GM15510 (cell line): ENCODE measurements around the gene PLXNA4.

Experiments
- POLR2A ChIP-seq: IDR thresholded peaks from 3 replicates; pipeline ENCODE4 v1.6.1; 2011; ENCODE audit warnings: borderline replicate concordance; ENCODE audit not compliant: insufficient read length; ENCODE audit errors: extremely low read depth

Gene PLXNA4

DNA sequence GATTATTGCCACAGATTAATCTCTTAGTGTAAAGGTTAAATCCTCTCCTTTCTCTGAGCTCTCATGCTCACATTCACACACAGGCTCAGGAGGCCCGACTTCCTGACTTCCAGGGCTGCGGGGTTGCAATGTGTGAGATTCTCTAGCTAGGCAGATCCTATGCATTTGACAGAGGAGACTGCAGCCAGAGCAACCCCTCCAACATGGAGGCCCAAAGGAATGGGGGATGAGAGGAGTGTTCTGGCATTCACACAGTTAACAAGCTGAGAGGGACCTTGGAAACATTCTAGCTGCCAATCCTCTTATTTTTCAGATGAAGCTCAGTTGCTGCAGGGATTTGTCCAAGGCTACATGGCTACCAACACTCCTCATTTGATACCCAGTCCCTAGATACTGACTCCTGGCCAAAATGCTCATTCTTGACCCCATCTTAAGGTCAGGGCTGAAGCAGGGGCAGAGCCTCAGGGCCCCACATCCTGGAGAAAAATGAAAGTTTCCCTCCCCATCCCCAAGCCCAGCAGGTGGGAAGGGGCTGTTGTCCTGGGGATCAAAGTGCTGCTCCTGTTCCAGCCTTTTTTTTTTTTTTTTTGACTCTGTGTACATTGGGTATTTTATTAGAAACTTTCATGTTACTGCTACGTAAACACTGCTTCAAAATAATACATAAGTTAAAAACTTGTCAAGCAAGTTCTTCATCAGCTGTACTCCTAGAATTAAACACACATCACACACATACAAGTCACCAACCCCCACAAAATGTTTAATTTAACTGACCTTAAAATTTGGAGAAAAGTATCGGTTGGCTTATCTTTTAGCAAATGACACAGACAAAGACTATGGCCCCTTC, 325.6 kb downstream of the PLXNA4 start:
- no peak for TF ChIP-seq POLR2A

DNA sequence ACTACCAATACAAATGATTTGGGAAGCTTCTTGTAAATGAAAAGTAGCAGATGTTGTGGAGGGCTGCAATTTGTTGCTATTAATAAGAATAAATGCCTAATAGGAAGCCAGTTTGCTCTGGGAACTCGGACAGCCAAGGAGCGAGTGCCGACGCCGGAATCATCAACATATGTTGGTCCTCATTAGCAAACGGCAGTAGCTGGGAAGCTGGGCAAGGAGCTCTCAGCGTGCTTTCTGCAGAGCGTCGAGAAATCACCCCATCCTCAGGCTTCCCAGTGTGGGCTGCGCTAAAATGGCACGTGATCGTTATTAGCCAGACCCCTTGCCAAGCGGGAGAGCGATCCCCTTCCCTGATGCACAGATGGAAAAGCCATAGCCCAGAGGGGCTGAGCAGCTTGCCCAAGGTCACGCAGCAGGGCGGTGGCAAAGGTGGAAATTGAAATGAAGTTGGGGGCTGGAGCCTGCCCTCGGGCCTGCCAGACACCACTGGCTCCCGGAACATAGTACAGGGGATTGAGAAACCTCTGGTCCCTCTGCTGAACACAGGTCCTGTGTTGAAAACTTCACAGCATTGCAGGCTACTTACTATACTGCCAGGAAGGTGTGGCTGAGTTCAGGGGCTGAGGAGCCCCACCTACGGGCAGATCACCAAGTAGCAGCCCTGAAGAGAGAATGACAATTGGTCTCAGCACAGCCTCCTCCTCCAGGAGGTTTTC, 326.9 kb downstream of the PLXNA4 start:
- no peak for TF ChIP-seq POLR2A

DNA sequence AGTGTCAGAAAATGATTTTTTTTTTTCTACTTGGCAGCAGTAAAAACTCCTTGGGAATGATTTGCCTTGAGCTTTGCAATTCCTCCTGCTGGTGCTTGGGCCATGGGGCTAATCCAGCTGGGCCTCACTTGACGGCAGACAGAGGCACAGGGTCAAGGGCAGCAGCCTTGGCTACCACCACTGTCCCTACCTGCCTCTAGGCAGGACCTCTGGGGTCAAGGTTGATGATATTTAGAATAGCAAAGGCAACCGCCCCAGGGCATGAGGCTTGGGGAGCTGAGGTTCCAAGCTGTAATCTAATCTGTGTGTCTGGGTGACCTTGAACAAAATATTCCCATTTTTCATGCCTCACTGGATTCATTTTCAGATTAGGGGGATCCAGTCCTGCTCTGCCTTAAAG, 327.4 kb downstream of the PLXNA4 start:
- no peak for TF ChIP-seq POLR2A

DNA sequence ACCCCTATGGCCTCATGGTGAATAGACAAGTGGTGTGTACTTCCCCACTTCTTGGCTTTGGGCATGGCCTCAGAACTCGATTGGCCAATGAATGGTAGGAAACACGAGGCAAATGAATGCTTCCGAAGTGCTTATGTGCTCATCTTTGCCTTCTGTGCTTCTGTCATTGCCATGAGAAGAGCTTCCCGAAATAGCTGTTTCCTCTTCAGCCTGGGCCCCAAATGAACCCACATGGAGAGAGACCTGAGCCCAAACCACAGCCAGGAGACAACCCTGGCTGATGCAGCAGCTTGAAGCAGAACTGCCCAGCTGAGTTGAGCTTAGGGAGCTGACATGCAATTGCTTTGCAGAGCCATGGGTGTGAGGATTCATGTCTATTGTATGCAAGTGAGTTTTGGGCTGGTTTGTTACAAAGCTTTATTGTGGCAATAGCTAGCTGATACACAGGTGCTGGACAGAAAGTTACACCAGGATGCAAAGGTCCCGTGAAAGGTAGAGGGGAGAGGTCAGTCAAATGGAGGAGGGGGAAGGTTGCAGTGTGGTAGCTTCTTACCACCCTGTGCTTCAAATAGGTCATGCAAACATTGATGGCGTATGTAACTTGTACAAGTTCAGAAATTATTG, 328.2 kb downstream of the PLXNA4 start:
- no peak for TF ChIP-seq POLR2A

DNA sequence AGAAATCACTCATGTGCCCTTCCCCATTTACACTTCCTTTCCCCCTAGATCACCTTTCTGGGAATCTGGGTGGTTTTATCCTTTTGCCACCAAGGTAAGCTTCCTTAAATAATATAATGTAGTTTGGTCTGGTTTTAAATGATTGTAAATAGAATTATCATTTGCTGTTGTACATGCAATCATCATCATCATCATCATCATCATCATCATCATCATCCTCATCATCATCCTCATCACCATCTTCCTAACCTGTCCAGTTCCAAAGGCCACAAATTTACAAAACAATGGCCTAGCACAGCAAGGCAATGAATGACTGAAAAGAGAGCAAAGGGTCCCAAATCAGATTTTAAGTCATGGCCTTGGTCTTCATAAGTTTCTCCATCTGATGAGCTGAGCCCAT, 329.7 kb downstream of the PLXNA4 start:
- no peak for TF ChIP-seq POLR2A

DNA sequence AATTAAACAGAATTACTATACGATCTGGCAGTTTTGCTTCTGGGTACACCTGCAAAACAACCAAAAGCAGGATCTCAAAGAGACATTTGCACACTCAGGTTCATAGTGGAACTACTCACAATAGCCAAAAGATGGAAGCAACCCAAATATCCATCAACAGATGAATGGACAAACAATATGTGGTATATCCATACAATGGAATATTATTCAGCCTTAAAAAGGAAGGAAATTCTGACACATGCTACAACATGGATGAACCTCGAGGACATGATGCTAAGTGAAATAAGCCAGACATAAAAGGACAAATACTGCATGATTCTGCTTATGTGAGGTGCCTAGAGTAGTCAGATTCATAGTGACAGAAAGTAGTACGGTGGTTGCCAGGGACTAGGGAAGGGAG, 330.7 kb downstream of the PLXNA4 start:
- no peak for TF ChIP-seq POLR2A

DNA sequence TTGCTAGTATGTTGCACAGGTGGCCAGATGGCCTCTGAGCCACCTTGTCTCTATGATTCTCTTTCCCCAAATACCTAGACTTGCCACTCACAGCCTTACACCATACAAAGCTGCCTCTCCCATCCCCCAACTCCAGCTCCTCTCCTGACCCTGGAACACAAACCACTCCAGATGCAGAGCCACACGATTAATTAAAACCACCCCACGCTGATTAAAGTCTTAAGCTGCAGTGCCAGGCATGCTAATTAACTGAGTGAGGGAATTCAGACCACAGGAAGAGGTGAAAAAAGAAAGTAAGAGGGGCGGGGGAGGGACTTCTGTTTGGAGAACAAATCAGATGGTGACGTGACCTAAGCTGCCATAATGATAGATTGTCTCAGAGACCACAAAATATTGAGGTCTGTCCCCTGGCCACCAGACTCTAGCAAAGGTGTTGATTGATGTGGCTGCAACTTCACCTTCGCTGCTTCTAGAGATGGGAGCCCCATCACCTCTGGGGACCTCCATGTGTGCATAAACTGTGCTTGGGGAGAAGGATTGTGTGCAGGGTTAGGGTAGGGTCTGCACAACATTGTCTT, 331.3 kb downstream of the PLXNA4 start:
- no peak for TF ChIP-seq POLR2A

DNA sequence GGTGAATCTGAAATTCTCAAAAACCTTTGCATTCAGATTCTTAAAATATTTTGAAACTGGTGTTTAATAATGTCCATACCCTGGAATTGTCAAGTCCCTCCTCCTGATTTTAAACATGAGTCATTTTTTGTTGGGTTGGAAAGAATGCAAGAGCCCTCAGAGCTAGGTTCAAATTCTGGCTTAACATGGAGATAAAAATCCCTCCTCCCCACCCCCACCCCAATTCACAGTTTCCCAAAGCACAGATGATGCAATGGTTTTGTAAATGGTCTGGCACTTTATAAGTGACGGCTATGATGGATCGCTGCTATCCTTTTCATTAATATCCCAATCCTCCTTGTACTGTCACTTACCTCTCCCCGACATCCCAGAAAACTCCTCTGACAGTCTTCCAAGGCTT, 332.8 kb downstream of the PLXNA4 start:
- no peak for TF ChIP-seq POLR2A

DNA sequence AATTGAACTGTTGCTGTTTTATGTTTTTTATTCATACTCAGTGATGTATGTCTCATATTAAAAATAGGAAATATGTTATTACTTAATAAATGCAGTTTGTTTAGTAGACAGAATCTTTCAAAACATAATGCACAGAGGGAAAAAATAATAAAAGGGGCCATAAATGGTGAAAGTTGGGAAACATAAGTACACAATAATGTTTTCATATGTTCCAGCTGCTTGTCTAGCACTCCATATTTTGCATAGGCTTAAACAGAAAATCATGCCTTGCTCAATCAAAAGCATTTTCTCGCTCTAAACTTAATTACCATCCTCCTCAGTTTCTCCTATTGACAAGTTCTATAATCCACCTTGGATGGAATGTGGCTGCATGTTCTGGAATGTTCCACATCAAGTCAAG, 333.2 kb downstream of the PLXNA4 start:
- TF ChIP-seq POLR2A = no peak

DNA sequence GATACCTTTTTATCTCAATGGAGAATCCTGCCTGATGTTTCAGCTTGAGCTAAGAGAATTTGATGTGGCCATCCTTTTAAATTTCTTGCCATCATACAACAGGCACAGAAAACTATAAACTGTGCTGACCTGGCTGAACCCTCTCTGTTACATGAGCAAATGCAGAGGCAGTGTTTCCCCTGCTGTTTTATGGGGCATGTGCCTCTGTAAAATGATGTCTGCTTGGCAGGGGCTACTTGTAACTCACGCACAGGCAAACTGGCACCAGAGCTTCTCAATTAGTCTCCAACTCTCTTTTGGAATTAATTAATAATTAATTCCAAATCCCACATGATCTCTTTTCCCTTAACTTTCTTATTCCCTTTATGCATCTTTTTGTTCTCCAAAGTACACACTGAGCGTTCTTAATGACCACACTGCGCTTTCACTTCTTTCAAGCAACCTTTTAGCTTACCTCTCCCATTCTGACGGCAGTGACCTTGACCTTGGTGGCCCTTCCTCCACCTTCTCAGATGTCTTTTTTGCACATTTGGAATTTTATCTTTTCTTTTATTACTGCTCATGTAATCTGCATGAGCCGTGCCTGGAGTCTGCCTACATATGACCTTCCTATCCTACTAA, 334.0 kb downstream of the PLXNA4 start:
- no peak for TF ChIP-seq POLR2A

DNA sequence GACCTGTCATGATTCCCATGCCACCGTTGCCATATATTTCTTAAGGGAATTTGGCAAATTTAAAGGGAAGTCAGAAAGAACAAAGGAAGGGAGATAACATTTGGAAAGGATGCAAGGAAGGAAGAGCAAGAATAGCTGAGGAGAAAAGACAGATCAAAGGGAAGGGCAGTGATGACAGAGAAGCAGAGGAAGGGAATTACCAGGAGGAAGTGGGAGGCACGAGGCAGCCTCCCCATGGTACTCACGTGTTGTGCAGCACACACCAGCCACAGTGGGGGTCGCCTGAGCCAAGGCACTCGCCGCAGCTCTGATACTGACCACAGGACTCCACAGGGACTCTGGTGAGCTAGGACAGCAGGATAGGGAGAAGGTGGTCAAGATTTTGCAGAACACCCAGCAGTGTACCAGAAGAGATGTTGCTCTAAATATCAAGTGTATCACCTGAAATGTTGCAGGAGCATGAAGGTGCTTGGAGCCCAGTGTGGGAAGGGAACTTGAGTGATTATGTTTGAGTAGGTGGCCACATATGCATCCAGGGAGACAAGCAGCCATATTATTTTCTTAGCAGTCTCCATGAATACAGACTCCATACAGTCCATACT, 335.3 kb downstream of the PLXNA4 start:
- TF ChIP-seq POLR2A = no peak

DNA sequence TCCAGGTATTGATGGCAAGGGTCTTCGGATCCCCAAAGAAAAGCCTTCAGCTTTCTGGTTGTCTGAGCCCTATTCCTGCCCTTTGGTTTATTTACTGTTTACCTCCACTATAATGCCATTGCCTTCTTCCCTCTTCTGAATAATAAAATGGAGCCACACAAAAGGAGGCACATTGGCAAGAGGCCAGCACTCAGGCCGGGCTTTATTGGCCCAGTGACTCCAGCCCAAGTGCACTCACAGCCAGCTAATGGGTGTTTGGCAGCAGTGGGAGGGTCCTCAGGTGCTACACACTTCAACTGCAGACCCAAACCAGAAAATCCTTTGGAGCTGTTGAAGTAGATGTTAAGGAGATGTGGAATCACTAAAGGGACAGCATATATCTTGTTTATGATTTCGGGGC, 336.0 kb downstream of the PLXNA4 start:
- no peak for TF ChIP-seq POLR2A

DNA sequence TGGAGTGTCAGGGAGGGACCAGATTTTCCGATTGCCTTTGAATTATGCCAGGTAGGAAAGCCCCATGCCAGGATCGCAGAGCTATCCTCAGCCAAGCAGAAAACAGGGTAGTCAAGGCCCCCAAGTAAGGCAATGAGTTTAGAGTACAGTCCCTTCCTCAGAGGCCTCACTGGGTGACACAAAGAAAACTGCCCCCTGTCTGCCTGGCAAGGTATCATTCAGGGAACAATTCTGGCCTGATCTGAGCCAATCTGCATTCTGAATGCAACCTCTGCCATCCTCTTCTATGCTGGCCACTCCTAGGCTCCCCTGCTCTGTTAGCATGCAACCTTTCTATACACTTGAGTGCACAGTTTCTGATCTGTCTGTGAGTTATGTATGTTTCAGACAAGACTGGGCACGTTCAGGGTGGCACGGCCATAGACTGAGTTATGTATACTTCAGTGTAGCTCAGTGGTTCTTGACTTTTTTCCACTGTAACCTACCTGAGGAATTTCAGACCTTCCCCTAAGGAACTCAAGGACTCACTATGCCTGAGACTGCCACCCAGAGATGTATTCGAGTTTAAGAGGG, 336.8 kb downstream of the PLXNA4 start:
- TF ChIP-seq POLR2A = no peak

DNA sequence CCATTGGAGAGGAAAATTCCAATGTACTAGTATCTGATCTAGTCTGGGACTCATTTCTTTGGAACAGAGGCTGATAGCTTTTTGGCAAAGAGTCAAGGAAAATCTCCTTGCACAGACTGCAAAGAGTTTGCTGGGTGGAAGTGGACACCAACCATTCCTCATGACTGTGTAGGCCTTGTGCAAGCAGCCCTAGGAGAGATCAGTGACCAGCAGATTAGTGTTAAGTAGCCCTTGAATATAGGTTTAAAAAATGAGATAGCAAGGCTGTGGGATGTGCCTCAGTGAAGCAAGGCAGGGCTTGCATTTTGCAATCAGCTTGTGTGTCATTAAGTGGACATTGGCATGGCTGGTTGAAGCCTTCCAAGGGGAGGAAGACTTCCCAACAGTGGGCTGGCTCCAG, 341.6 kb downstream of the PLXNA4 start:
- no peak for TF ChIP-seq POLR2A
